Calu3 (cell line): Measurements from ENCODE around the gene KCNJ15. TPM values are rescaled to one million over a fixed set of nuclear protein-coding genes. Genes with fewer than 3 reads are reported as not detected.

ENCODE experiments used
- BruUV-seq: library from RNA; stranded (reverse); fragments of 400-500 nt; replicated peaks from 2 replicates; lab custom pipeline; 2021; lab: Mats Ljungman, UMichigan
- CTCF ChIA-PET: fragments of 300-600 bp; sonication (Branson Sonifier 250); formaldehyde crosslinking; loops from one replicate; lab custom pipeline; 2022; ENCODE audit warnings: antibody characterized with exemption; lab: Charles Lee
- DNase-seq: peaks from one replicate; pipeline ENCODE4 v3.0.0; 2022
- H3K27ac Mint-ChIP-seq: one replicate; pipeline ENCODE4 v1.8.0; 2022; ENCODE audit warnings: mixed read lengths; ENCODE audit not compliant: unreplicated experiment
- H3K27me3 Mint-ChIP-seq: one replicate; pipeline ENCODE4 v1.8.0; 2022; ENCODE audit warnings: mixed read lengths; ENCODE audit not compliant: unreplicated experiment
- H3K36me3 Mint-ChIP-seq: one replicate; pipeline ENCODE4 v1.8.0; 2022; ENCODE audit warnings: mild to moderate bottlenecking, moderate library complexity, mixed read lengths; ENCODE audit not compliant: insufficient read depth, unreplicated experiment
- H3K4me1 Mint-ChIP-seq: one replicate; pipeline ENCODE4 v1.8.0; 2022; ENCODE audit warnings: mild to moderate bottlenecking, low read depth, mixed read lengths; ENCODE audit not compliant: unreplicated experiment
- H3K4me3 Mint-ChIP-seq: one replicate; pipeline ENCODE4 v1.8.0; 2022; ENCODE audit warnings: mild to moderate bottlenecking, low read depth, moderate library complexity, mixed read lengths; ENCODE audit not compliant: unreplicated experiment
- H3K9me3 Mint-ChIP-seq: one replicate; pipeline ENCODE4 v1.8.0; 2022; ENCODE audit warnings: low read depth, mixed read lengths; ENCODE audit not compliant: unreplicated experiment
- CTCF ChIP-seq: fragments of 200-600 bp; IDR thresholded peaks from one replicate; pipeline ENCODE4 v1.8.0; 2022; ENCODE audit warnings: antibody characterized with exemption; ENCODE audit not compliant: unreplicated experiment
- intact Hi-C: fragments of 100-400 bp; cut with micrococcal nuclease; formaldehyde crosslinking; loops from one replicate; pipeline ENCODE4 v1.10.0; 2022; ENCODE audit not compliant: unreplicated experiment
- total RNA-seq: library from RNA; stranded (reverse); gene quantifications from 2 replicates; pipeline ENCODE4 v1.2.3, GENCODE V29; 2022

KCNJ15 gene
- total RNA-seq, 1 experiment from 2014 or later: 48.0 TPM

- peaks cover 32% of the 10 kb centered on the region for H3K4me1 Mint-ChIP-seq
- peak; percentile 75 for DNase-seq
- H3K4me3 Mint-ChIP-seq: no peak overlapping the region
- H3K27me3 Mint-ChIP-seq: no peaks in the 10 kb centered on the region
- peak overlapping the region; percentile 67 for H3K27ac Mint-ChIP-seq
- no TSS peak for BruUV-seq
- CTCF ChIA-PET: interaction anchor here (0.6 to 4.3 kb wide), 12 partner anchors 15 to 133 kb away, joined by 3 to 62 read pairs (median 5); no protein-coding TSS in a partner anchor
- peaks cover 10% of the 10 kb centered on the region for H3K9me3 Mint-ChIP-seq
- intact Hi-C loops: loop anchor here (1.0 to 2.0 kb wide), 4 partner anchors 22 to 133 kb away; partner anchors contain the start of gene KCNJ15
- TF ChIP-seq CTCF: peak; percentile 68
- no peaks in the 10 kb centered on the region for H3K36me3 Mint-ChIP-seq
These were observed 37.7 kb upstream of the KCNJ15 start for GRCh38 chr21:38219049-38219628.

GRCh38 chr21:38220270-38220737 is 36.5 kb upstream of the KCNJ15 start:
- peaks cover 32% of the 10 kb centered on the region for H3K4me1 Mint-ChIP-seq
- H3K9me3 Mint-ChIP-seq: peaks cover 10% of the 10 kb centered on the region
- intact Hi-C loops: no loop called here
- no peak for TF ChIP-seq CTCF
- no peaks in the 10 kb centered on the region for H3K36me3 Mint-ChIP-seq
- BruUV-seq: no TSS peak
- DNase-seq: no peak
- peak overlapping the region; percentile 67 for H3K27ac Mint-ChIP-seq
- H3K27me3 Mint-ChIP-seq: no peaks in the 10 kb centered on the region
- CTCF ChIA-PET: interaction anchor here (1.8 to 4.3 kb wide), 2 partner anchors 49 to 132 kb away, joined by 14 to 62 read pairs; no protein-coding TSS in a partner anchor
- no peak overlapping the region for H3K4me3 Mint-ChIP-seq

GRCh38 chr21:38221594-38221993 is 35.2 kb upstream of the KCNJ15 start:
- intact Hi-C loops: no loop called here
- BruUV-seq: no TSS peak

GRCh38 chr21:38223893-38224540 is 32.8 kb upstream of the KCNJ15 start:
- H3K4me1 Mint-ChIP-seq: peaks cover 30% of the 10 kb centered on the region
- H3K27ac Mint-ChIP-seq: no peak overlapping the region
- intact Hi-C loops: no loop called here
- no TSS peak for BruUV-seq
- no peaks in the 10 kb centered on the region for H3K36me3 Mint-ChIP-seq
- no peaks in the 10 kb centered on the region for H3K27me3 Mint-ChIP-seq
- DNase-seq: peak; percentile 22
- peaks cover 21% of the 10 kb centered on the region for H3K9me3 Mint-ChIP-seq
- CTCF ChIA-PET: no interaction called here
- H3K4me3 Mint-ChIP-seq: no peak overlapping the region
- TF ChIP-seq CTCF: no peak

More at GRCh38 chr21:38221594-38221993, 35.2 kb upstream of the KCNJ15 start:
- H3K27ac Mint-ChIP-seq: peak overlapping the region; percentile 47
- CTCF ChIA-PET: no interaction called here
- no peaks in the 10 kb centered on the region for H3K36me3 Mint-ChIP-seq
- peaks cover 32% of the 10 kb centered on the region for H3K4me1 Mint-ChIP-seq
- H3K4me3 Mint-ChIP-seq: no peak overlapping the region
- H3K27me3 Mint-ChIP-seq: no peaks in the 10 kb centered on the region
- peaks cover 12% of the 10 kb centered on the region for H3K9me3 Mint-ChIP-seq
- DNase-seq: no peak
- TF ChIP-seq CTCF: no peak
